G401.6 (cell line): ENCODE measurements around the gene BEST2.
"Not testable (repeated sequence)": the region's sequence is repeated elsewhere in the genome, so short reads cannot be mapped to it uniquely, and the experiment has no call there.

Experiments
- FAIRE-seq: peaks from 2 replicates; lab custom pipeline; 2012; peaks lifted over from hg19 to GRCh38; lab: Jason Lieb, UNC

The BEST2 gene

GRCh38 chr19:12751635-12752034 is at the start of gene BEST2:
BEST2 (plus strand) TSS chr19:12751791; CDS start chr19:12752593, 802 bp downstream.
- FAIRE-seq: no peak

GRCh38 chr19:12703046-12703445 is 48.5 kb upstream of the BEST2 start:
- peak; percentile 97 for FAIRE-seq

GRCh38 chr19:12705169-12705568 is 46.4 kb upstream of the BEST2 start:
- no peak for FAIRE-seq

- no peak for FAIRE-seq
Measured at GRCh38 chr19:12705654-12706331, 45.8 kb upstream of the BEST2 start.

- FAIRE-seq: no peak
Measured at GRCh38 chr19:12706332-12706718, 45.3 kb upstream of the BEST2 start.

- no peak for FAIRE-seq
Measured at GRCh38 chr19:12708641-12709040, 43.0 kb upstream of the BEST2 start.

- no peak for FAIRE-seq
Measured at GRCh38 chr19:12711187-12711586, 40.4 kb upstream of the BEST2 start.

GRCh38 chr19:12712077-12712476 is 39.5 kb upstream of the BEST2 start:
- FAIRE-seq: peak; percentile 25

GRCh38 chr19:12713304-12713703 is 38.3 kb upstream of the BEST2 start:
- not testable (repeated sequence) for FAIRE-seq

GRCh38 chr19:12715102-12715501 is 36.5 kb upstream of the BEST2 start:
- no peak for FAIRE-seq

GRCh38 chr19:12715929-12716328 is 35.7 kb upstream of the BEST2 start:
- FAIRE-seq: no peak

GRCh38 chr19:12720296-12720695 is 31.3 kb upstream of the BEST2 start:
- no peak for FAIRE-seq

- no peak for FAIRE-seq
Measured at GRCh38 chr19:12720851-12721655, 30.5 kb upstream of the BEST2 start.

- no peak for FAIRE-seq
Measured at GRCh38 chr19:12721656-12722565, 29.7 kb upstream of the BEST2 start.

GRCh38 chr19:12722566-12723380 is 28.8 kb upstream of the BEST2 start:
- FAIRE-seq: peak; percentile 97

- no peak for FAIRE-seq
Measured at GRCh38 chr19:12723381-12723640, 28.3 kb upstream of the BEST2 start.

- FAIRE-seq: peak; percentile 61
Measured at GRCh38 chr19:12723641-12724426, 27.8 kb upstream of the BEST2 start, which contains the start of gene TNPO2. TNPO2 (minus strand) TSS chr19:12723932; CDS start chr19:12720977, 2,955 bp downstream.

GRCh38 chr19:12725612-12726011 is 26.0 kb upstream of the BEST2 start:
- FAIRE-seq: not testable (repeated sequence)

GRCh38 chr19:12726988-12727316 is 24.6 kb upstream of the BEST2 start:
- FAIRE-seq: no peak

GRCh38 chr19:12727745-12728433 is 23.7 kb upstream of the BEST2 start:
- FAIRE-seq: no peak

GRCh38 chr19:12730064-12730463 is 21.5 kb upstream of the BEST2 start:
- FAIRE-seq: no peak
